Panc1 (cell line): ENCODE data around the gene ALKAL2. TPM values are rescaled to one million over a fixed set of nuclear protein-coding genes. Genes with fewer than 3 reads are reported as not detected.

Experiments
- ATAC-seq: fragments of 200-7000 bp; cut with Tn5 transposase; 2 replicates; pipeline ENCODE4 v1.9.1; 2020; ENCODE audit warnings: mild to moderate bottlenecking, moderate library complexity
- BruUV-seq: library from RNA; stranded (reverse); fragments of 400-500 nt; replicated peaks from 2 replicates; lab custom pipeline; 2021; lab: Mats Ljungman, UMichigan
- CTCF ChIA-PET: fragments of 300-600 bp; sonication (Branson Sonifier 250); formaldehyde crosslinking; loops from one replicate; lab custom pipeline; 2022; ENCODE audit warnings: antibody characterized with exemption; lab: Charles Lee
- POLR2A ChIA-PET: fragments of 300-600 bp; sonication (Branson Sonifier 250); formaldehyde crosslinking; loops from one replicate; lab custom pipeline; 2022; ENCODE audit warnings: antibody characterized with exemption; lab: Charles Lee
- DNase-seq: peaks from one replicate; pipeline ENCODE4 v3.0.0-alpha.2; 2010; ENCODE audit warnings: low read depth, low spot score
- H3K27ac ChIP-seq: 2 replicates; pipeline ENCODE4 v1.5.1; 2011; ENCODE audit warnings: mild to moderate bottlenecking, low read length, inconsistent platforms
- H3K27me3 ChIP-seq: fragments of 200-500 bp; sonication (Bioruptor generic); 2 replicates; pipeline ENCODE4 v1.6.0; 2014; ENCODE audit warnings: low read length, inconsistent platforms; ENCODE audit not compliant: control insufficient read depth, insufficient read depth
- H3K36me3 ChIP-seq: fragments of 200-500 bp; sonication (Bioruptor generic); 2 replicates; pipeline ENCODE4 v1.5.1; 2014; ENCODE audit warnings: inconsistent platforms, mild to moderate bottlenecking, low read length, moderate library complexity; ENCODE audit not compliant: control insufficient read depth, insufficient read depth
- H3K4me1 ChIP-seq: 2 replicates; pipeline ENCODE4 v1.5.1; 2011; ENCODE audit warnings: inconsistent platforms, mild to moderate bottlenecking, low read length, moderate library complexity; ENCODE audit not compliant: control insufficient read depth, insufficient read depth
- H3K4me3 ChIP-seq, 2 experiments: 2 replicates each; pipeline ENCODE4 v1.5.1; 2011 to 2012; ENCODE audit warnings: low read depth in 2 of 2, low read length in 2 of 2, mild to moderate bottlenecking in 2 of 2, inconsistent platforms in 1 of 2, moderate library complexity in 1 of 2
- H3K9me3 ChIP-seq: fragments of 200-500 bp; sonication (Bioruptor generic); 2 replicates; pipeline ENCODE4 v1.5.1; 2014; ENCODE audit warnings: low read depth, mild to moderate bottlenecking, inconsistent platforms, low read length, moderate library complexity; ENCODE audit not compliant: control insufficient read depth, insufficient read depth
- POLR2AphosphoS5 ChIP-seq: IDR thresholded peaks from 2 replicates; pipeline ENCODE4 v1.6.1; 2012; ENCODE audit warnings: mild to moderate bottlenecking, low read depth, low read length, moderate library complexity
- SIN3A ChIP-seq: IDR thresholded peaks from 2 replicates; pipeline ENCODE4 v1.6.1; 2012; ENCODE audit warnings: low read depth, mild to moderate bottlenecking, low read length, moderate library complexity, borderline replicate concordance; ENCODE audit not compliant: insufficient read depth
- TCF7L2 ChIP-seq: IDR thresholded peaks from 2 replicates; pipeline ENCODE4 v1.6.1; 2011; ENCODE audit warnings: mild to moderate bottlenecking, low read depth, low read length, inconsistent platforms
- in situ Hi-C: cut with HindIII; loops from 2 replicates; pipeline ENCODE4 v1.10.0; 2016; ENCODE audit warnings: low sequenced_read_pairs, low pct_unique_long_range_greater_than_20kb
- intact Hi-C: fragments of 100-400 bp; cut with micrococcal nuclease; formaldehyde crosslinking; loops from one replicate; pipeline ENCODE4 v1.10.0; 2022; ENCODE audit not compliant: unreplicated experiment
- total RNA-seq: library from RNA; stranded (reverse); gene quantifications from one replicate; pipeline ENCODE4 v1.2.1, GENCODE V29; 2021; ENCODE audit not compliant: unreplicated experiment
- TF ChIP-seq, protein P1 (sequence below): fragments of 450-650 bp; IDR thresholded peaks from 2 replicates; pipeline ENCODE4 v1.5.1; 2017; ENCODE audit warnings: mild to moderate bottlenecking
- TF ChIP-seq, protein P2 (sequence below), 2 experiments: IDR thresholded peaks; 2 replicates each; pipeline ENCODE4 v1.6.1; 2011 to 2012; ENCODE audit warnings: low read depth in 2 of 2, control low read depth in 1 of 2, low read length in 1 of 2, mild to moderate bottlenecking in 1 of 2, moderate library complexity in 1 of 2; ENCODE audit not compliant: insufficient read depth in 1 of 2

The ALKAL2 gene
- total RNA-seq, 1 experiment from 2014 or later: not detected

DNA sequence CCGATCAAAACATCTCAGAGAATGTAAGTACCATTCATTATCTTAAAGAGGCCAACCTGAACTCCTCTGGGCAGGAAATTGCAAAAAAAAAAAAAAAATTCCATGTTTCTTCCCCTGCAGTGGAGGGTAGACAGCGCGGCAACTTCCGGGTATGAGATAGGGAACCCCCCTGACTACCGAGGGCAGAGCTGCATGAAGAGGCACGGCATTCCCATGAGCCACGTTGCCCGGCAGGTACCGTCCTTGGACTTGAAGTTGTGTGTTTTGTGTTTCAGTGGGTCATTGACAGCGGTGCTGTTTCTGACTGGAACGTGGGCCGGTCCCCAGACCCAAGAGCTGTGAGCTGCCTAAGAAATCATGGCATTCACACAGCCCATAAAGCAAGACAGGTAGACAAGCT is 16.0 kb downstream of the ALKAL2 start:
- no peak overlapping the region for H3K4me3 ChIP-seq
- 0 out of 2 replicates have a peak, but pooled peaks cover 3% of the 10 kb centered on the region for H3K4me1 ChIP-seq
- in situ Hi-C loops (no loop called here), intact Hi-C loops (no loop called here)
- H3K27me3 ChIP-seq: no peaks in the 10 kb centered on the region
- no TSS peak for BruUV-seq
- ChIA-PET CTCF (no interaction called here), POLR2A (no interaction called here)
- DNase-seq: no peak
- TF ChIP-seq TCF7L2 (no peak), POLR2AphosphoS5 (no peak), SIN3A (no peak)
- TF ChIP-seq, protein P1, sequence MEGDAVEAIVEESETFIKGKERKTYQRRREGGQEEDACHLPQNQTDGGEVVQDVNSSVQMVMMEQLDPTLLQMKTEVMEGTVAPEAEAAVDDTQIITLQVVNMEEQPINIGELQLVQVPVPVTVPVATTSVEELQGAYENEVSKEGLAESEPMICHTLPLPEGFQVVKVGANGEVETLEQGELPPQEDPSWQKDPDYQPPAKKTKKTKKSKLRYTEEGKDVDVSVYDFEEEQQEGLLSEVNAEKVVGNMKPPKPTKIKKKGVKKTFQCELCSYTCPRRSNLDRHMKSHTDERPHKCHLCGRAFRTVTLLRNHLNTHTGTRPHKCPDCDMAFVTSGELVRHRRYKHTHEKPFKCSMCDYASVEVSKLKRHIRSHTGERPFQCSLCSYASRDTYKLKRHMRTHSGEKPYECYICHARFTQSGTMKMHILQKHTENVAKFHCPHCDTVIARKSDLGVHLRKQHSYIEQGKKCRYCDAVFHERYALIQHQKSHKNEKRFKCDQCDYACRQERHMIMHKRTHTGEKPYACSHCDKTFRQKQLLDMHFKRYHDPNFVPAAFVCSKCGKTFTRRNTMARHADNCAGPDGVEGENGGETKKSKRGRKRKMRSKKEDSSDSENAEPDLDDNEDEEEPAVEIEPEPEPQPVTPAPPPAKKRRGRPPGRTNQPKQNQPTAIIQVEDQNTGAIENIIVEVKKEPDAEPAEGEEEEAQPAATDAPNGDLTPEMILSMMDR: no peak
- TF ChIP-seq, protein P2, sequence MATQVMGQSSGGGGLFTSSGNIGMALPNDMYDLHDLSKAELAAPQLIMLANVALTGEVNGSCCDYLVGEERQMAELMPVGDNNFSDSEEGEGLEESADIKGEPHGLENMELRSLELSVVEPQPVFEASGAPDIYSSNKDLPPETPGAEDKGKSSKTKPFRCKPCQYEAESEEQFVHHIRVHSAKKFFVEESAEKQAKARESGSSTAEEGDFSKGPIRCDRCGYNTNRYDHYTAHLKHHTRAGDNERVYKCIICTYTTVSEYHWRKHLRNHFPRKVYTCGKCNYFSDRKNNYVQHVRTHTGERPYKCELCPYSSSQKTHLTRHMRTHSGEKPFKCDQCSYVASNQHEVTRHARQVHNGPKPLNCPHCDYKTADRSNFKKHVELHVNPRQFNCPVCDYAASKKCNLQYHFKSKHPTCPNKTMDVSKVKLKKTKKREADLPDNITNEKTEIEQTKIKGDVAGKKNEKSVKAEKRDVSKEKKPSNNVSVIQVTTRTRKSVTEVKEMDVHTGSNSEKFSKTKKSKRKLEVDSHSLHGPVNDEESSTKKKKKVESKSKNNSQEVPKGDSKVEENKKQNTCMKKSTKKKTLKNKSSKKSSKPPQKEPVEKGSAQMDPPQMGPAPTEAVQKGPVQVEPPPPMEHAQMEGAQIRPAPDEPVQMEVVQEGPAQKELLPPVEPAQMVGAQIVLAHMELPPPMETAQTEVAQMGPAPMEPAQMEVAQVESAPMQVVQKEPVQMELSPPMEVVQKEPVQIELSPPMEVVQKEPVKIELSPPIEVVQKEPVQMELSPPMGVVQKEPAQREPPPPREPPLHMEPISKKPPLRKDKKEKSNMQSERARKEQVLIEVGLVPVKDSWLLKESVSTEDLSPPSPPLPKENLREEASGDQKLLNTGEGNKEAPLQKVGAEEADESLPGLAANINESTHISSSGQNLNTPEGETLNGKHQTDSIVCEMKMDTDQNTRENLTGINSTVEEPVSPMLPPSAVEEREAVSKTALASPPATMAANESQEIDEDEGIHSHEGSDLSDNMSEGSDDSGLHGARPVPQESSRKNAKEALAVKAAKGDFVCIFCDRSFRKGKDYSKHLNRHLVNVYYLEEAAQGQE (IDR thresholded peaks at IDR 0.05; ENCODE audit: insufficient read depth in 1 of 2, low read depth in 2 of 2, low read length in 1 of 2): no peak
- H3K27ac ChIP-seq: no peak overlapping the region
- no peak for ATAC-seq
- no peaks in the 10 kb centered on the region; the same call in 1 of the 2 replicates for H3K36me3 ChIP-seq
- no peaks in the 10 kb centered on the region for H3K9me3 ChIP-seq

DNA sequence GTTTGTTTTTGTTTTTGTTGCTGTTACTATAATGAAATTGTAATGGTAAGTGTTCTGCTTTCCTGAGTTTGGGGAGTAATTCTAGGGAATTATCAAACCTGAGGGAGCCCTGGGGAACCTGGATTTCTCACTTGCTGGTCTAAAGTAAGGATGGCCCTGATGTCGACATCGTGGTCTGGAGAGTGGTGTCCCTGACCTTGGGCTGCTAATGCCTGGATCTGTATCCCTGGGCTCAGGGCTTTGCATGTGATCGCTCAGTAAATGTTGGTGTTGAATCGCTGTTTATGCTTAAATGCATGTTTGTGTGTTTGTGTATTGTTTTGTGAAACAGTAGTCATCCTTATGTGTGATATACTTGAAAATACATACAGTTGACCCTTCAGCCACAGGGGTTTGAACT is 17.0 kb downstream of the ALKAL2 start:
- ChIA-PET CTCF (no interaction called here), POLR2A (no interaction called here)
- TF ChIP-seq, protein P2 (IDR thresholded peaks at IDR 0.05; ENCODE audit: insufficient read depth in 1 of 2, low read depth in 2 of 2, low read length in 1 of 2): no peak
- TF ChIP-seq POLR2AphosphoS5 (no peak), TCF7L2 (no peak), SIN3A (no peak)
- TF ChIP-seq, protein P1: no peak
- no TSS peak for BruUV-seq
- DNase-seq (no peak), ATAC-seq (no peak)
- Histone ChIP-seq H3K27ac (no peak overlapping the region), H3K27me3 (no peaks in the 10 kb centered on the region), H3K9me3 (no peaks in the 10 kb centered on the region), H3K4me1 (peaks cover 12% of the 10 kb centered on the region), H3K4me3 (no peak overlapping the region), H3K36me3 (peaks cover under 1% of the 10 kb centered on the region; the same call in 1 of the 2 replicates)
- intact Hi-C loops (no loop called here), in situ Hi-C loops (no loop called here)
